Jurkat, Clone E6-1 (cell line): ENCODE data around the gene KLHL33.

Experiments used
- DNase-seq: peaks from one replicate; pipeline ENCODE4 v3.0.0-alpha.2; 2011; ENCODE audit warnings: low read depth, low spot score
- H3K4me3 ChIP-seq: 2 replicates; pipeline ENCODE4 v1.5.1; 2011; ENCODE audit warnings: mild to moderate bottlenecking, low read length, control low read depth, moderate library complexity

The KLHL33 gene

DNA sequence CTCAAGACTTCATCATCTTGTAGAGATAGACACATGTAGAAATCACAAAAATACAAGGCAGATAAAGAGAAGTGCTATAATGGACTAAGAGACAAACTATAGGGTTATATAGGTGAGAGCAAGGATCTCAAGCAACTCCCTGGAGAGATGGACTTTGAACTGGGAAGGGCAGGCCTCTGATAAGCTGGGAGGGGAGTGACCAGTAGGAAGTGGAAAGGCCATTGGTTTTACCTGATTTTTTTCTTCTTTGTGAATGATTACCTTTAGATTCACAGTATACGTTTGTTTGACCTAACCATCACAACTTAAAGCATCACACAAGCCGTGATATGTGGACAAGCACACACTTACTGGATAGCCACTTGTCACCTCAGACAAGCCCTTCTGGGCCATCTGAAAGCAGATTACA is 17.5 kb downstream of the KLHL33 start:
- no peak for DNase-seq
- no peak overlapping the region for H3K4me3 ChIP-seq

DNA sequence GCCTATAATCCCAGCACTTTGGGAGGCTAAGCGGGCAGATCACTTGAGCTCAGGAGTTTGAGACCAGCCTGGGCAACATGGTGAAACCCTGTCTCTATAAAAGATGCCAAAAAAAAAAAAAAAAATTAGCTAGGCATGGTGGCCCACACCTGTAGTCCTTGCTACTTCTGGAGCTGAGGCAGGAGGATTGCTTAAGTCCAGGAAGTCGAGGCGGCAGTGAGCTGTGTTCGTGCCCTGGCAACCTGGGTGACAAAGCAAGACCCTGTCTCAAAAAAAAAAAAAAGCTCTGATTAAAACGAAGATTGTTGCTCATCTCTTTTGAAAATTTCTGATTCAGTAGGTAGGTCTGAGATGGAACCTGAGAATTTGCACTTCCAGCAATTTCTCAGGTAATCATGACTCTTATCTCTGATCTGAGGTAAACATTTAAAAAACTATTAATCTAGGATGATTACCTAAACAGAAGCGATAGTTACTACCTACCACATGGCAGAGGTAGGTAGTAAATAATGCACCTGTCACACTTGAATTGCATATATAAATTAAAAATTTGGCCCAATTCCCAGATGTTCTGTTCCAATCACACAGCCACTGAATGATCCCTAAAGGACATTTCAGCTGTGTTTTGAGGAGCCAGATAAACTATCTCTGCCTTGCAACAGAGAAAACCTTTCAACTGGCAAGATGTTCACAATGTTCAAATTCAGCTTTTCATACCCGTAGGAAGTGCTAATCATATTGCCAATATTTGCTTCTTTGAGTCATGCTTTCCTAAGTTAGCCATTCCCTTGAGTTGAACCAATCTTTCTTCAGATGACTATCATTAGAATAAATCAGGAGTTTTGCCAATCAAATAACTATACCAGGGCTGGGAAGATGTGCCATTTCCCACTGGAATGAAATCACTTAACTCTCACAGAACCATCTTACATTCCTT is 18.4 kb downstream of the KLHL33 start:
- no peak for DNase-seq
- no peak overlapping the region for H3K4me3 ChIP-seq

DNA sequence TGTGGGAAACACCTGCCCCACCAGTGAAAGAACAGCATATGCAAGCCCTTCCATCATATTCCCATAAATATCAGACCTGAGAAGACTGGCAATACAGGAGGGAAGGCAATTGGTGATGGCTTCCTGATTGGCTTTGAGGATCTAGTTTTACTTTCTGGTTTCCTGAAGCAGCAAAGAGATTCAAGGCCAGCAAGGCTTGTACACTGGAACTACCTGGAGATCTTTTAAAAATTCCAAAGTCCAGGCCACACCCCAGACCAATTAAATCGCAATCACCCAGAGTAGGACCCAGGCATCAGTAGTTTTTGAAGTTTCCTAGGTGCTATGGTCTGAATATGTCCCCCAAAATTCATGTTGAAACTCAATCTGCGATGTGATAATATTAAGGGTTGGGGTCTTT is 19.7 kb downstream of the KLHL33 start:
- DNase-seq = no peak

DNA sequence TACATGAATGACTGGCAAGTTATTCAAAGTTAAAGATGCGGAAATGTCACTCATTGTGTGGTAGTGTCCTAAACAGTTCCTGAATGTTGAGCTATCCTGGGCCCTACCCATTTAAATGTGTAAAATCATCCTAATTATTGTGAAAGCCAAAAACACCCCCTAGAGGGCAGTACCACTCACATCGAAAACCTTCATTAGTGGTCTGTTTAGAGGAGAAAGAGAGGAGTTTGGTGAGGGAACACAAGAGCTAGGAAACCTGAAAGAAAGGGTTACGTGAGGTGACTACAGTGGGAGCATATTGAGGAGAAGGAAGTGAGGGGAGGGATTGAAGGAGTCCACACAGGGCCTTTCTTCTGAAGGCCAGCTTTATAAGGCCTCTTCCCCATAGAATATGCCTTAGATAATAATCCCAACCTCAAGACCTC is 20.2 kb downstream of the KLHL33 start:
- DNase-seq = peak; percentile 77
- H3K4me3 ChIP-seq = no peak overlapping the region

More for the DNA sequence above, 19.7 kb downstream of the KLHL33 start:
- H3K4me3 ChIP-seq = no peak overlapping the region

DNA sequence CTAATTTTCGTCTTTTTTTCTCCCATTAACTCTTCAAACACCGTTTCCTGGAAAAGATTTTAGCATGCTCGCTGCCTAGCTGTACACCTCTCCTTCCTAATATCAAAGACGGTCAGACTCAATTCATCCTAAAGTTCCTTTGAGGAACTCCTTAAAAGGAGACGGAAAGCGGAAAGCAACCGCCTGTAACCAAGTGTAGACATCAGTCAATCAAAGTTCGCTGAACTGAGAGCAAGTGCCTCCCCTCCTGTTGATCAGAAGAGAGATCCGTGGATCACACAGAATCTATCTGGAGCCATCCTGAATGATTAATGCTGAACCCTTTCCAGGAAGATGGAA is 22.3 kb downstream of the KLHL33 start:
- H3K4me3 ChIP-seq = peak overlapping the region; percentile 85
- DNase-seq = no peak

DNA sequence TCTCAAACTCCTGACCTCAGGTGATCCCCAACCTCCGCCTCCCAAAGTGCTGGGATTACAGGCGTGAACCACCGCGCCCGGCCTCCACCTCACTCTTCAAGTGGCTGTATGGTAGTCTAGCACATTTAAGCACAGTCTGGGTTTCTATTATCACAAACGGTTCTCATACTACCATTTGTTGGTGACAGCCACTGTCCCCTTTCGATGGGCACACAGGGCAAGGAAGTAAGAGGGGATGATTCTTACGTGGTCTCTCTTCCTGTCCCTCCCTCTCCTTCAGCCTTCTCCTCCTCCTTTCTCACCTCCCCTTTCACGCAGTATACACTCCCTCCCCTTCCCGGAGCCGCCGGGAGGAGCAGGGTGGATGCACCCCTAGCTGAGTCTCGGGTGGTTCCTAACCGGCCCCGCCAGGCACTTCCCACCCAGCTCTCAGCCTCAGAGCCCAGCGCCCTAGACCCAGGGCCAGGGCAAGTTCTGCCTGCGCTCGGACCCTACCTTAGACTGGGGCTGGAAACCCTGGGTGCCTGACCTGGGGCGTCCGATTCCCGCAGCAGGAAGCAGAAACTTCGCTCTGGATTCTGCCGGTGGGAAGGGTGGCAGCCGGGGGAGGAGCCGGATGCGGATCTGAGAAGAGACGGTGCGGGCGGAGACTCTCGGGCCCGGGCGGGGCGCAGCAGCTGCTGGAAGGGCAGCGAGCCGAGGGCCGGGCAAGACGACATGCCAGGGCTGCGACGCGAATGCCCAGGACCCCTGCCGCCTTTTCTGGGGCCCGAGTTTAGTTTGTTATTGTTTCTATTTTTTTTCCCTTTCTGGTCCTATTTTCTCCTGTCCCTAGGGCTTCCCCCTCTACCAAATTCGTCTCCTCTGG is 22.9 kb downstream of the KLHL33 start, which contains the start of gene TEP1:
TSS of gene TEP1 (minus strand) at position 626 of the 868 bp plus-strand sequence. CDS start 5,062 bp downstream, outside the sequence.
- DNase-seq = peak; percentile 52
- peak within 1 kb of the TSS; percentile 85 for H3K4me3 ChIP-seq

DNA sequence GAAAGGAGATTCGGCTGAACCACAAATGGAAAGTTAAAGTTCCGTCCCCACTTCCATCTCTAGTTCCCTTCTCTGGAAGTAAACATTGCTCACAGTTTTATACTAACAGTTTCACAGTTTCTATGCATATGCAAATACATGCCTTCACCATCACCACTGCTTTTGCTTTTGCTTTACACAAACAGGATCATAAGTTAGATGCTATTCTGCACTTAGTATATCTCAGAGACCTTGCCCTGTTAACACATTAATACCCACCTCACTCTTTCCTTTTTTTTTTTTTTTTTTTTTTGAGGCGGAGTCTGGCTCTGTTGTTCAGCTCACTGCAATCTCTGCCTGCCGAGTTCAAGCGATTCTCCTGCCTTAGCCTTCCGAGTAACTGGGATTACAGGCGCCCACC is 23.6 kb downstream of the KLHL33 start:
- peak overlapping the region; percentile 85 for H3K4me3 ChIP-seq
- DNase-seq = no peak

DNA sequence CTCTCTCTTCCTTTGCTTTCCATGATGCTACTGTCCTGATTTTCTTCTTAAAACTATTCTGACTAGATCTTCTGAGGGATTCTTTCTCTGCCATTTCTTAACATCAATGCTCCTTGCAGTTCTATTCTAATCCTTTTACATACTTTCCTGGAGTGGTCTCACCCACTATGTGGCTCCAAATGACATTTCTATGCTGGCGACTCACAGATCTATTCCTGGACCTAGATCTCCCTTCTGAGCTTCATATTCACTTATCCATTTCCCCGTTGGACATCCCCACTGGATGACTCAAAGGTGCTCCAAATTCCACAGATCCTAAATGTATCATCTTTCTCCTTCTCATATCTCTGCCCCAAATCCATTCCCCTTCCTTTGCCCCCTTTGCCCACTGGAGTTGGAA is 26.7 kb downstream of the KLHL33 start:
- no peak for DNase-seq
- no peak overlapping the region for H3K4me3 ChIP-seq

DNA sequence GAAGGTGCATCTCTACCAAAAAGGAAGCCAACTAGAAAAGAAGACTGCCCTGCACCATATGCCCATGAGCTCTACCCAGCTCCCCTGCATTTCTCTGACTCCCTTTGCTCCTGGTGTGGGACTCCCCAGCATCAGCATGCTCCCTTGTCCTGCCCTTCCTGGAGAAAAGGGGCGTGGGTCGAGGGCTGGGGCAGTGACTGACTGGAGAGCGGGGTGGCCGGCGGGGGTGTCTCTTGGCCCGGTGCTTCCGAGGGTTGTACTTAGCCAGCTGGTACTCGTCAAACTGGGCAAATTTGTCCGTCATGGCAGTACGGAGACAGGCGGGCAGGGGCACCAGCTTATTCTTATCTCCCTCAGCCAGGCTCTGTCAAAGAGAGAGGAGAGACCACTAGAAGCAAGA is 32.4 kb downstream of the KLHL33 start:
- H3K4me3 ChIP-seq = no peak overlapping the region
- DNase-seq = no peak

DNA sequence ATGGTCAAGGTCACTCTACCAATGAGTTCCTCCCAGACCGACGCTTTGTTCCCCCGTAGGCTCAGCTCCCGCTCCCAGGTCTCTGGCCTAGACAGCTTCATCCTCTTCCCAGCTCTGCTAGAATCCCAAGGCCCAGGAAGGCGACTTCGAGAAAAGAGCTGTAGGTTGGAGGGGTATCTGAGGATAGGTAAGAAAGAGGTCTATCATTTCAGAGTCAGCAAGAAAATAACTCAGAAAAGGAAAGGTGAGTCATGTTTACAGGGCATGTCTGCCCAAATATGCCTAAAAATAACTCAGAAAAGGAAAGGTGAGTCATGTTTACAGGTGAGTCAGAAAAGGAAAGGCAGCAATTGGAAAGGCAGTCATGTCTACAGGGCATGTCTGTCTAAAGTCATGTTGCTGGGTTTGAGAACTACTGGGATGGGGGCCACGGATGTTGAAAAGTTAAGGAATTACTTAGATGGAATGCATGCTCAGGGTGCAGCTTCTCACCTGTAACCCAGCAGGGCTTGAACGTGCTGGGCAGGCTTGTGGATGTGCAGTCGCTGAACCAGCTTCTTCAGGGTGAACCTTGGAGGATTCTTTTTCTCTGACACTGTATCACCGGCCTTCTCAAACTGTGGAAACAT is 34.9 kb downstream of the KLHL33 start:
- no peak overlapping the region for H3K4me3 ChIP-seq
- no peak for DNase-seq

DNA sequence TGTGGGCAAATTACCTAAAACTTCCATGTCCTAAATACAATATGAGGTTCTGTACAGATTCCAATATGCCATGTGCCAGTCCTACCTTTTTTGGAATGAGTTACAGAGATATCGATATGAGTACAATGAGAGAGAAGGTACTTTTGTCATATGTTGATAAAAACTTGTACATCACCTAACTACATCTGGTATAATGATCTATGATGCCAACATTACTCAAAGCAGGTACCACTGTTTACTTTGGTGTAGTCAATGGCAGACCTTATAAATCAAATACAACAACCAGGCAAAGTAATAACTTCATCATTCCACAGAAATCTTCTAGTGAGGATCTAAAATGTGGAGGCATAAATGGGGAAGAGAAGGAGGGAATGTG is 35.4 kb downstream of the KLHL33 start:
- no peak for DNase-seq
- H3K4me3 ChIP-seq = no peak overlapping the region

DNA sequence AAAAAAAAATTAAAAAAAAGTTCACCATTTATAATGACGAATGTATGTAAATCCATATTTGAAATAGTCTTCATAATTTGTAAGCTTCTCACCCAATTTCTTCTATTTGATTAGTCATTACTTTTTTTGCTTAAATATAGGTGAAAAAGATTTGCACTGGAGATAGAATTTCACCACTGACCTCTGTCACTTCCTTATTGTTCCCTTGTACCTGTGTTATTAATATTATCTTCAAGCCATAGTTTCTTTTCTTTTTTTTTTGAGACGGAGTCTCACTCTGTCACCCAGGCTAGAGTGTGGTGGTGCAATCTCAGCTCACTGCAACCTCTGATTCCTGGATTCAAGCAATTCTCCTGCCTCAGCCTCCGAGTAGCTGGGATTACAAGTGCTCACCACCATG is 38.5 kb downstream of the KLHL33 start:
- no peak overlapping the region for H3K4me3 ChIP-seq
- no peak for DNase-seq

DNA sequence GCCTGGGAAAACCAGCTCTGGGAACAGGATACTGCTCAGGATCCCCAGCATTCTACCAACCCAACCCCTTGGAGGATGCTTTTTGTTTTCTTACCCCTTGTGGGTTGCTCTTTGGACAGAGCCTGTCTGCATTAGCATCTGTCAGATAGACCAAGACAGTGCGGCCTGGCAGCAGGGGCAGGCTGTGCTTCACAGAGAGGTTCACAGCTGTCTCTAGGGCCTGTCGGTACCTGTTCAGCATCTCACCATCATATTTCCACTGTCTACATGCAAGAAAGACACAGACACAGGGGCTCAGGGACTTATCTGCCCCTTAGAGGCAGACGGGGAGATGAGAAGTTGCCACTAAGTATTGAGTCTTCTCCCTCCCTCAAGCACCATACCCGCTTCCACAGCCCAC is 44.5 kb downstream of the KLHL33 start:
- H3K4me3 ChIP-seq = no peak overlapping the region
- no peak for DNase-seq

DNA sequence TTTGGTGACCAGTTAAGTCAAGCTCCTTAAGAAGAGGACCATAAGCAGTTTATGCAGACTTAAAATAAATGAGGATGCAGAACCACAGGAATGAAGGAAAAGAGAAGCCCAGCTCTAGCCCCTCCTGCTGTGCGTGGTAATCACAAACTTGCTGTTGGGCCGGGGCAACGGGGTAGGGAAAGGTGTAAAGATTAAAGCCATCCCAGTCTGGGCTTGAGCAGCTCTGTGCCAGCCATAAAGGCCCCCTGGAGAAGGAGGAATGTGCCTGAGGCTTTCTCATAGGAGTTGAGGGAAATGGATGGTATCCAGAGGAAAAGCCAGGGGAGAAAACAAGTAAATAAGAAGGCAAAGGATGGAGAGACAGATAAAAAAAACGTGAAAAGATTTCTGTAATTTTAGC is 47.8 kb downstream of the KLHL33 start:
- no peak overlapping the region for H3K4me3 ChIP-seq
- no peak for DNase-seq

DNA sequence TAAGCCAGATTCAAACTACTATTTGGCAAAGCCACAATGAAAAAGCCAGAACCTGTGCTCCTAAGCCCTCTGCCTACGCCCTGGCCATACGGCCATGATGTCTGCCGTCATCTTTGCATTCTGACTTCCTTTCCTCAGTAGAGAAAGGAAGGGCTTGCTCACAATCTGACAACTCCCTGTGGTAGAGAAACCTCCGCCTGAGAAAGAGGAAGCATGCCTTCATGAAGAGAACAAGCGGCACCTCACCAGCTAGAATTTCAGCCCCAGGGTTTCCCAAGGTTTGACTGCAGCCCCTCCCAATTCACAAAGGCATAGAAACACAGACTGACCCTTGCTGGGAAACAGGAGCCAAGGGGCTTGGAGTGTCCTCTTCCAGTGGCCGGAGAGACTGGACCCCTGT is 48.4 kb downstream of the KLHL33 start:
- DNase-seq = no peak
- H3K4me3 ChIP-seq = no peak overlapping the region

DNA sequence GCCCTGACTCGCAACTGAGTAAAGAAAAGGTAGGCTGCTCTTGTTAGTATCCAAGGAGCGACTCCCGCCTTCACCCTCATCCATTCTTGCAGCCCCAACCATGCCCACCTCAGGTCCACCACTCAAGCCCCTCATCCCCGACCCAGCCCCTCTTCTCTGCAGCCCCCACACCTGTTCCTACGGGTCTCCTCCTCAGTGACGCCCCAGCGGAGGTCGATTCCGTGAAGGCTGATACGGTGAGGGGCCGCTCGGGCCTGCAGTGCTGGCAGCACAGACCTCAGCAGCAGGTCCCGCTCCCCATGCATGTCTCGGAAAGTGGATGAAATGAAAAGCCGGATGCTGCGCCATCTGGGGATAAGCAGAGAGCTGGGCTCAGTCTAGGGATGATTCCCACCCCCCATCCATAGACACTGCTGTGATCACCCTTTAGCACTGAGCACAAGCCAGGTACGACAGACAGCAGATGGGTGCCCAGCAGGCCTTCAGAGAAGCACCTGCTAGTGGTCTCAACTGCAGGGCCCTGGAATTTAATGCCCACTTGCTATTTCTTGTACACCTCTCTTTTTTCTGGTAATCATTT is 49.6 kb downstream of the KLHL33 start:
- DNase-seq = no peak
- H3K4me3 ChIP-seq = no peak overlapping the region

DNA sequence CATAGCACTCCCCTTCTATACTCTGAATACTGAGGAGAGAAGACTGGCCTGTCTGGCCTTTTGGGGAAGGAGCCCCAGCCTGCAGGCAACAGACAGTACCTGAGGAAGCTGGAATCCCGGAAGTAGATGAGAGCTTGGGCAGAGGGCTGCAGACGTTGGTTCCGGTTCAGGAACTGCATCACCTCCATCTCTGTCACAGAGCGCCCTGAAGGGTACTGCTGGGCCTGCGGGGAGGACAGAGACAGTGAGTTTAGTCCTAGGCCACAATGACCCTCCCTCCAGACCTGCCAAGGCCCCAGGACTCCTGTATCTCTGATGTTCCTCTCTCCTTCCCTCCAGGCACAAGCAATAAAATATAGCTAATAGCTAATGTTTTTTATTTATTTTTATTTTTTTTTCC is 51.1 kb downstream of the KLHL33 start:
- DNase-seq = no peak
- H3K4me3 ChIP-seq = no peak overlapping the region

DNA sequence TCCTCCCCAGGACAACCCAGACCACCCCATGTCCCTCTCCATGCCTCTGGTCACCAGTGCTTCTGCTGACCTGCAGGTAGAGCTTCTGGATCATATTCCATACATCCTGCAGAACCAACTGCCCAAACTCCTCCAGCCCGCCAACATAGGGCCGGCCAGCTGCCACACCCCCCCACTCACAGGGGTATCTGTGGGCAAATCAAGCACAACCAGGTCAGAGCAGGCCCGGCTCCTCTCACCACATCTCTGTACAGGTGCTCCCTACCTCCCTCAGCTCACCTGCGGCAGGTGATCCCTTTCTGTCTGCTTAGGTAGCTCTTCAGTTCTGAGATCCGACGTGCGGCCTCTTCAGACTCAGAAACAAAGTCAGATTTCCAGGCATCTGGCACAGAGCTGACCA is 51.6 kb downstream of the KLHL33 start:
- H3K4me3 ChIP-seq = no peak overlapping the region
- no peak for DNase-seq

DNA sequence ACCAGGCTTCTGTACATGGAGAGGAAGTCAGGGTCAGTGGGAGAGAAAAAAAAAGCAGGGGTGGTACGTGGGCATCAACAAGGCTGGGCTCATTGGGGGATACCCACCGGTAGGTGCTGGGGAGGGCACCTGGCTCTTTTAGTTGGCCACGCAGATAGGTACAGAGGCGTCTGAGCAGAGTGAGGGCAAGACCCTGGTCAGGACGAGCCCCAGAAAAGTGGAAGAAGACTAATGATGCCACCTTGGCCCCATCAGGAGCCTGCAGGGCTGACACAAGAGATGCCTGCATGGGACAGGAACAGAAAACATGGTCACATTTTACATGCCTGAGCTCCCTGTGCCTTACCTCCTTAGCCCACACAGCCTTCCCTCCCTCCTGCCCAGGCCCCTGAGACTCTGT is 52.3 kb downstream of the KLHL33 start:
- DNase-seq = no peak
- no peak overlapping the region for H3K4me3 ChIP-seq
